ENCODE measurements around the gene GUCY1A2.
"Not testable (repeated sequence)": the region's sequence is repeated elsewhere in the genome, so short reads cannot be mapped to it uniquely, and the experiment has no call there.

GUCY1A2 gene

GRCh38 chr11:106957030-106957482, 61.2 kb downstream of the GUCY1A2 start:
- in situ Hi-C loops (cut with MboI; ENCODE audit: low sequenced_read_pairs), result no loop called here

GRCh38 chr11:106950067-106950491, 68.2 kb downstream of the GUCY1A2 start:
- in situ Hi-C loops (cut with MboI; ENCODE audit: low sequenced_read_pairs), result no loop called here

- in situ Hi-C loops (cut with MboI; ENCODE audit: low sequenced_read_pairs), result no loop called here
These were observed 75.2 kb downstream of the GUCY1A2 start for GRCh38 chr11:106943089-106943488.

GRCh38 chr11:106939157-106939556, 79.1 kb downstream of the GUCY1A2 start:
- in situ Hi-C loops (cut with MboI; ENCODE audit: low sequenced_read_pairs), result no loop called here

- in situ Hi-C loops (cut with MboI; ENCODE audit: low sequenced_read_pairs), result no loop called here
These were observed 81.2 kb downstream of the GUCY1A2 start for GRCh38 chr11:106937111-106937510.

- in situ Hi-C loops (cut with MboI; ENCODE audit: low sequenced_read_pairs), result no loop called here
These were observed 93.0 kb downstream of the GUCY1A2 start for GRCh38 chr11:106925245-106925644.

GRCh38 chr11:106920899-106921509, 97.3 kb downstream of the GUCY1A2 start:
- in situ Hi-C loops (cut with MboI; ENCODE audit: low sequenced_read_pairs), result no loop called here

GRCh38 chr11:106917973-106918372, 100.3 kb downstream of the GUCY1A2 start:
- in situ Hi-C loops (cut with MboI; ENCODE audit: low sequenced_read_pairs), result no loop called here

- in situ Hi-C loops (cut with MboI; ENCODE audit: low sequenced_read_pairs), result no loop called here
These were observed 103.9 kb downstream of the GUCY1A2 start for GRCh38 chr11:106914409-106914808.

GRCh38 chr11:106913141-106913540, 105.1 kb downstream of the GUCY1A2 start:
- in situ Hi-C loops (cut with MboI; ENCODE audit: low sequenced_read_pairs), result no loop called here

GRCh38 chr11:106904826-106905225, 113.5 kb downstream of the GUCY1A2 start:
- in situ Hi-C loops (cut with MboI; ENCODE audit: low sequenced_read_pairs), result no loop called here

- in situ Hi-C loops (cut with MboI; ENCODE audit: low sequenced_read_pairs), result no loop called here
These were observed 128.6 kb downstream of the GUCY1A2 start for GRCh38 chr11:106889718-106890117.

- in situ Hi-C loops (cut with MboI; ENCODE audit: low sequenced_read_pairs), result no loop called here
These were observed 129.9 kb downstream of the GUCY1A2 start for GRCh38 chr11:106888386-106888785.

- in situ Hi-C loops (cut with MboI; ENCODE audit: low sequenced_read_pairs), result not testable (repeated sequence)
These were observed 134.6 kb downstream of the GUCY1A2 start for GRCh38 chr11:106883693-106884092.

- in situ Hi-C loops (cut with MboI; ENCODE audit: low sequenced_read_pairs), result no loop called here
These were observed 138.3 kb downstream of the GUCY1A2 start for GRCh38 chr11:106879832-106880546.

- in situ Hi-C loops (cut with MboI; ENCODE audit: low sequenced_read_pairs), result no loop called here
These were observed 139.2 kb downstream of the GUCY1A2 start for GRCh38 chr11:106879029-106879428.

- in situ Hi-C loops (cut with MboI; ENCODE audit: low sequenced_read_pairs), result no loop called here
These were observed 143.3 kb downstream of the GUCY1A2 start for GRCh38 chr11:106875013-106875412.

GRCh38 chr11:106872246-106872645, 146.0 kb downstream of the GUCY1A2 start:
- in situ Hi-C loops (cut with MboI; ENCODE audit: low sequenced_read_pairs), result no loop called here

- in situ Hi-C loops (cut with MboI; ENCODE audit: low sequenced_read_pairs), result no loop called here
These were observed 160.1 kb downstream of the GUCY1A2 start for GRCh38 chr11:106858200-106858599.

- in situ Hi-C loops (cut with MboI; ENCODE audit: low sequenced_read_pairs), result no loop called here
These were observed 161.7 kb downstream of the GUCY1A2 start for GRCh38 chr11:106856566-106856965.

GRCh38 chr11:106854429-106854828, 163.8 kb downstream of the GUCY1A2 start:
- in situ Hi-C loops (cut with MboI; ENCODE audit: low sequenced_read_pairs), result no loop called here

GRCh38 chr11:106853850-106854401, 164.3 kb downstream of the GUCY1A2 start:
- in situ Hi-C loops (cut with MboI; ENCODE audit: low sequenced_read_pairs), result no loop called here
